ENCODE data around the gene NT5DC4. TPM values are rescaled to one million over a fixed set of nuclear protein-coding genes. Genes with fewer than 3 reads are reported as not detected.
"Not testable (repeated sequence)": the region's sequence is repeated elsewhere in the genome, so short reads cannot be mapped to it uniquely, and the experiment has no call there.

NT5DC4 gene
- total RNA-seq, 1 donor from 2014 or later: not detected

DNA sequence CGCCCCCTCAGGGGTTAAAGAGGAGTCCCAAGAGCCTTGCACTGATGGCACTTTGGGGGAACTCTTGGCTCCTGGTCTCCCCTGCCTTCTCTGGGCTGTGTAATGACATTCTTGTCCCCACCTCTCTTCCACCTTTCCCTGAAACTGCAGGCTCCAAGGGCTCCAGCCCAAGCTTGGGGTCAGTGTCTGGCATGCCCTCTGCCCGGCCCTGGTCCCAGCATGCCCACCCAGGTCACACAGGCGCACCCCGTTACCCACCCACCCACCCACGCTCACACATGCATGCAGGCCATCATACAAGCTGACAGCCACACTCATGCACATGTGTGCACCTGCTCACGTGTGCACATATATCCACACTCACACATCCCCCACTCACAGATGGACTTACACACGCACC lies 6.9 kb upstream of the NT5DC4 start:
- Histone ChIP-seq H3K27ac (ENCODE audit: low read depth, low read length) (peak overlapping the region; percentile 58), H3K4me3 (ENCODE audit: insufficient read depth, low read depth, low read length) (no peak overlapping the region), H3K9ac (ENCODE audit: low read length) (peak overlapping the region; percentile 57), H4K20me1 (ENCODE audit: insufficient read depth, low read length) (no peaks in the 10 kb centered on the region), H2AFZ (ENCODE audit: low read depth, low read length) (no peak overlapping the region), H3K4me1 (ENCODE audit: insufficient read depth, low read length) (peaks cover 17% of the 10 kb centered on the region), H3K36me3 (ENCODE audit: insufficient read depth, low read length) (no peaks in the 10 kb centered on the region), H3K4me2 (ENCODE audit: low read length) (peak overlapping the region; percentile 74), H3K27me3 (ENCODE audit: insufficient read depth, low read length) (peaks cover 3% of the 10 kb centered on the region), H3K9me3 (ENCODE audit: insufficient read depth, low read depth, low read length) (no peaks in the 10 kb centered on the region), H3K79me2 (ENCODE audit: insufficient read depth, low read length) (no peaks in the 10 kb centered on the region)
- peaks cover 51% of the 10 kb centered on the region for H3K27me3 Mint-ChIP-seq (ENCODE audit: low read depth, unreplicated experiment)
- peaks cover 7% of the 10 kb centered on the region for H3K4me1 Mint-ChIP-seq (ENCODE audit: low read depth, unreplicated experiment)
- TF ChIP-seq EZH2 (IDR thresholded peaks at IDR 0.05; ENCODE audit: insufficient read depth, low read length): no peak
- TF ChIP-seq, protein P1, sequence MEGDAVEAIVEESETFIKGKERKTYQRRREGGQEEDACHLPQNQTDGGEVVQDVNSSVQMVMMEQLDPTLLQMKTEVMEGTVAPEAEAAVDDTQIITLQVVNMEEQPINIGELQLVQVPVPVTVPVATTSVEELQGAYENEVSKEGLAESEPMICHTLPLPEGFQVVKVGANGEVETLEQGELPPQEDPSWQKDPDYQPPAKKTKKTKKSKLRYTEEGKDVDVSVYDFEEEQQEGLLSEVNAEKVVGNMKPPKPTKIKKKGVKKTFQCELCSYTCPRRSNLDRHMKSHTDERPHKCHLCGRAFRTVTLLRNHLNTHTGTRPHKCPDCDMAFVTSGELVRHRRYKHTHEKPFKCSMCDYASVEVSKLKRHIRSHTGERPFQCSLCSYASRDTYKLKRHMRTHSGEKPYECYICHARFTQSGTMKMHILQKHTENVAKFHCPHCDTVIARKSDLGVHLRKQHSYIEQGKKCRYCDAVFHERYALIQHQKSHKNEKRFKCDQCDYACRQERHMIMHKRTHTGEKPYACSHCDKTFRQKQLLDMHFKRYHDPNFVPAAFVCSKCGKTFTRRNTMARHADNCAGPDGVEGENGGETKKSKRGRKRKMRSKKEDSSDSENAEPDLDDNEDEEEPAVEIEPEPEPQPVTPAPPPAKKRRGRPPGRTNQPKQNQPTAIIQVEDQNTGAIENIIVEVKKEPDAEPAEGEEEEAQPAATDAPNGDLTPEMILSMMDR (IDR thresholded peaks at IDR 0.05; ENCODE audit: insufficient read depth, low read depth, low read length): no peak
- H3K4me3 Mint-ChIP-seq (ENCODE audit: unreplicated experiment): no peak overlapping the region
- no peak overlapping the region for H3K27ac Mint-ChIP-seq (ENCODE audit: unreplicated experiment)
- H3K9me3 Mint-ChIP-seq (ENCODE audit: unreplicated experiment): peaks cover 5% of the 10 kb centered on the region
- DNase-seq (ENCODE audit: low read depth) (no peak), FAIRE-seq (no peak)
- H3K36me3 Mint-ChIP-seq (ENCODE audit: low read depth, unreplicated experiment): peaks cover 2% of the 10 kb centered on the region

DNA sequence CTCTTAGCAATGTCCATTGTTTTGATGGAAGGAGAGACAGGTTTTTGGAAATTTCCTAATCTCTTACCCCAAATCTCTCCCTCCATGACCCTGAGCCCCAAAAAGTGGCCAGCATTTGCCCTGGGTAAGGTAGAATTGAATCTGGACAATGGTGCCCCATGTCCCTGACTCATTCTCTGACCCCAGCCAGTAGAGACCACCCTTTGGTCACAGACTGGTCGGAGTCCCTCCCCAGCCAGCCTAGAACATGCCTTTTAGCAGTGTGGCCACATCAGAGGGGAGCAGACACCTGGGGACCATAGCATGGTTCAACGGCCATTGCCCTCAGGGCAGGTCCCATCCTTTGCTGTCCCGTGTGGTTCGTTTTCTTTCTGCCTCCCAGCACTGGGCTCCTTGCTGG lies 6.5 kb upstream of the NT5DC4 start:
- H2AFZ ChIP-seq (ENCODE audit: low read depth, low read length): no peak overlapping the region
- TF ChIP-seq EZH2 (IDR thresholded peaks at IDR 0.05; ENCODE audit: insufficient read depth, low read length): no peak
- TF ChIP-seq, protein P1 (IDR thresholded peaks at IDR 0.05; ENCODE audit: insufficient read depth, low read depth, low read length): no peak
- Mint-ChIP-seq H3K27ac (ENCODE audit: unreplicated experiment) (no peak overlapping the region), H3K27me3 (ENCODE audit: low read depth, unreplicated experiment) (peaks cover 48% of the 10 kb centered on the region), H3K4me3 (ENCODE audit: unreplicated experiment) (no peak overlapping the region), H3K36me3 (ENCODE audit: low read depth, unreplicated experiment) (peaks cover 2% of the 10 kb centered on the region), H3K4me1 (ENCODE audit: low read depth, unreplicated experiment) (peaks cover 7% of the 10 kb centered on the region), H3K9me3 (ENCODE audit: unreplicated experiment) (peaks cover 5% of the 10 kb centered on the region)
- H3K36me3 ChIP-seq (ENCODE audit: insufficient read depth, low read length): no peaks in the 10 kb centered on the region
- no peak overlapping the region for H3K9ac ChIP-seq (ENCODE audit: low read length)
- H3K79me2 ChIP-seq (ENCODE audit: insufficient read depth, low read length): no peaks in the 10 kb centered on the region
- no peak for DNase-seq (ENCODE audit: low read depth)
- H3K4me3 ChIP-seq (ENCODE audit: insufficient read depth, low read depth, low read length): no peak overlapping the region
- H3K9me3 ChIP-seq (ENCODE audit: insufficient read depth, low read depth, low read length): no peaks in the 10 kb centered on the region
- FAIRE-seq: no peak
- H3K27ac ChIP-seq (ENCODE audit: low read depth, low read length): no peak overlapping the region
- peaks cover 3% of the 10 kb centered on the region for H3K27me3 ChIP-seq (ENCODE audit: insufficient read depth, low read length)
- no peaks in the 10 kb centered on the region for H4K20me1 ChIP-seq (ENCODE audit: insufficient read depth, low read length)
- H3K4me2 ChIP-seq (ENCODE audit: low read length): no peak overlapping the region
- peaks cover 17% of the 10 kb centered on the region for H3K4me1 ChIP-seq (ENCODE audit: insufficient read depth, low read length)

DNA sequence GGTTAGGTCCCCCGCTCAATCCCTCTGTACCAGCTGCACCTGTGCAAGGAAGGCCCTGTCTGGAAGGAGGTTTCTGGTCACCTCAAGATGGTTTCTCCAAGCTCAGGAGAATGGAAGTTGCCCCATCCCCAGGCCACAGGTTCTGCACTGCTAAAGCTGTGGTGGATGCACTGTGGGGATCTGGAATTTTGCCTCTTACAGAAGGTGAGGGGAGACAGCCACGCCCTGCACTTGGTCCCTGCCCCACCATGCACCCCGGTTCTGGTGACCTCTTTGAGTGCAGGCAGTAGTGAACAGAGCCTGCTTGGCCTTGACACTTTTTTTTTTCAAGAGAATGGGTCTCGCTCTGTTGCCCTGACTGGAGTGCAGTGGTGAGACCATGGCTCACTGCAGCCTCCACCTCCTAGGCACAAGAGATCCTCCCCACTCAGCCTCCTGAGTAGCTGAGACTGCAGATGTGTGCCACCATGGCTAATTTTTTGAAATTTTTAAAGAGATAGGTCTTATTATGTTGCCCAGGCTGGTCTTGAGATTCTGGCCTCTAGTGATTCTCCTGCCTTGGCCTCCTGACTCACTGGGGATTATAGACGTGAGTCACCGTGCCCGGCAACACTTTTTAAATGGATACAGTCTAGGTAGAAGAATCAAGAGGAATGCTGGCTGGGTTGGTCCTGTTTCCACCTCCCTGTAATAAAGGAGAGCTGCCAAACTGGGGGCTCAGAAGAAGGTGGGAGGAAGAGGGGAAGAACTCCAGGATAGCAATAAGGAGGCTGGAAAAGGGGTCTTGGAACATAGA lies 5.8 kb upstream of the NT5DC4 start:
- Histone ChIP-seq H3K79me2 (ENCODE audit: insufficient read depth, low read length) (no peaks in the 10 kb centered on the region), H3K27ac (ENCODE audit: low read depth, low read length) (no peak overlapping the region), H3K9me3 (ENCODE audit: insufficient read depth, low read depth, low read length) (no peaks in the 10 kb centered on the region), H3K4me2 (ENCODE audit: low read length) (no peak overlapping the region), H3K4me1 (ENCODE audit: insufficient read depth, low read length) (peaks cover 17% of the 10 kb centered on the region), H3K27me3 (ENCODE audit: insufficient read depth, low read length) (peaks cover 3% of the 10 kb centered on the region), H3K36me3 (ENCODE audit: insufficient read depth, low read length) (no peaks in the 10 kb centered on the region), H3K4me3 (ENCODE audit: insufficient read depth, low read depth, low read length) (no peak overlapping the region), H4K20me1 (ENCODE audit: insufficient read depth, low read length) (no peaks in the 10 kb centered on the region), H3K9ac (ENCODE audit: low read length) (no peak overlapping the region), H2AFZ (ENCODE audit: low read depth, low read length) (no peak overlapping the region)
- Mint-ChIP-seq H3K27ac (ENCODE audit: unreplicated experiment) (no peak overlapping the region), H3K9me3 (ENCODE audit: unreplicated experiment) (peaks cover 5% of the 10 kb centered on the region), H3K36me3 (ENCODE audit: low read depth, unreplicated experiment) (peaks cover 2% of the 10 kb centered on the region), H3K4me1 (ENCODE audit: low read depth, unreplicated experiment) (peaks cover 7% of the 10 kb centered on the region), H3K27me3 (ENCODE audit: low read depth, unreplicated experiment) (peaks cover 43% of the 10 kb centered on the region), H3K4me3 (ENCODE audit: unreplicated experiment) (no peak overlapping the region)
- DNase-seq (ENCODE audit: low read depth) (no peak), FAIRE-seq (no peak)
- TF ChIP-seq EZH2 (IDR thresholded peaks at IDR 0.05; ENCODE audit: insufficient read depth, low read length): no peak
- TF ChIP-seq, protein P1 (IDR thresholded peaks at IDR 0.05; ENCODE audit: insufficient read depth, low read depth, low read length): no peak

DNA sequence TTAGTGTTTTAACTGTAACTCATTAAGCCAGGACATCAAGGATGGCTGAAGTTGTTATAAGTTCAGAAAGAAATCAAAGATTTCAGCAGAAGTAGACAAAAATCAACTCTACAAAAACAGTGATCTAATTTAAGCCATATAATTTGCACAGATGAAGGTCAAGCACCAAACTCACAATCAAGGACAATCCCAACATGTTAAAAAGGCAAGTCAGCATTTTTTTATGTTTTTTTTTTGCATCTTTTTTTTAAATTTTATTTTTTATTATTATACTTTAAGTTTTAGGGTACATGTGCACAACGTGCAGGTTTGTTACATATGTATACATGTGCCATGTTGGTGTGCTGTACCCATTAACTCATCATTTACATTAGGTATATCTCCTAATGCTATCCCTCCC lies 4.7 kb upstream of the NT5DC4 start:
- H3K9me3 Mint-ChIP-seq (ENCODE audit: unreplicated experiment); H3K27ac ChIP-seq (ENCODE audit: low read depth, low read length); FAIRE-seq: not testable (repeated sequence)

More for the DNA sequence above, 4.7 kb upstream of the NT5DC4 start:
- H3K27me3 Mint-ChIP-seq (ENCODE audit: low read depth, unreplicated experiment): peaks cover 43% of the 10 kb centered on the region
- not testable (repeated sequence) for H3K9ac ChIP-seq (ENCODE audit: low read length); H3K36me3 Mint-ChIP-seq (ENCODE audit: low read depth, unreplicated experiment); DNase-seq (ENCODE audit: low read depth); H3K4me2 ChIP-seq (ENCODE audit: low read length); H4K20me1 ChIP-seq (ENCODE audit: insufficient read depth, low read length); H3K4me3 ChIP-seq (ENCODE audit: insufficient read depth, low read depth, low read length); H2AFZ ChIP-seq (ENCODE audit: low read depth, low read length); H3K9me3 ChIP-seq (ENCODE audit: insufficient read depth, low read depth, low read length); H3K4me3 Mint-ChIP-seq (ENCODE audit: unreplicated experiment); H3K36me3 ChIP-seq (ENCODE audit: insufficient read depth, low read length); H3K27me3 ChIP-seq (ENCODE audit: insufficient read depth, low read length); H3K4me1 Mint-ChIP-seq (ENCODE audit: low read depth, unreplicated experiment); H3K79me2 ChIP-seq (ENCODE audit: insufficient read depth, low read length); H3K27ac Mint-ChIP-seq (ENCODE audit: unreplicated experiment)
- peaks cover 17% of the 10 kb centered on the region for H3K4me1 ChIP-seq (ENCODE audit: insufficient read depth, low read length)

Measured in astrocyte (in vitro differentiated cells and primary cell).